Measurements from ENCODE around the gene SNX10.

The SNX10 gene

DNA sequence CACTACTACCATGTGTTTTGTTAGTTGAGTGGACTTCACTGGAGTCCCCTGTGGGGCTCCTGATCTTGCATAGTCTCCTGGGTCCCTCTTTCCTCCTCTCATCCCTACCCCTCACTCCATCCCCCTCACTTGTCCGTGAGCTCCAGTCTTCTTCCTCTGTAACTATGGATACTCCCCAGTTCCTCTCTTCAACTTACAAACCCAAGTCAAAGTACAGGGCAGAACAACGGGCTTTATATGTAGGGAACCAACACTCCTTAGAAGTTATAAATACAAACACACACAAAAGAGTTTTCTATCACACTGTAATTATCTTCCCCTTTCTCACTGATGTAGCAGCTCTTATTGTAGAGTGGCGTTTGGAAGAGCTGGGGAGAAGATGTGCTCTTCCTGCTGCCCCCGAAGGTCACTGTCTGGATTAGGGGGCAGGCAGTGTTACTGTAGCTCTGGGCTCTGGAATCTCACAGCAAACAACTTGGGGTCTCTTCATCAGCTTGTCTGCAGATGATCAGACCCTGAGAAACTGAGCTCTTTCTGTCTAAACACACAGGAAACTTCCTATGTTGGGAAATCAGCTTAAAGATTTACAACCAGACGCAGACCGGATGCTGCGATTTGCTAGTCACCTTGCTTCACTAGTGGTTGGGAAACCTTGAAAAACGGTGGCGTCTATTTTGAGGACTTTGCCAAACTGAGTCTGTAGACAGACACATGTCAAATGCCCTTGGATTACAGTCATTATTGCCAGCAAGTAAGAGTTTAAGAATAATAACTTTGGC, 13.6 kb downstream of the SNX10 start:
- TF ChIP-seq, protein P1, sequence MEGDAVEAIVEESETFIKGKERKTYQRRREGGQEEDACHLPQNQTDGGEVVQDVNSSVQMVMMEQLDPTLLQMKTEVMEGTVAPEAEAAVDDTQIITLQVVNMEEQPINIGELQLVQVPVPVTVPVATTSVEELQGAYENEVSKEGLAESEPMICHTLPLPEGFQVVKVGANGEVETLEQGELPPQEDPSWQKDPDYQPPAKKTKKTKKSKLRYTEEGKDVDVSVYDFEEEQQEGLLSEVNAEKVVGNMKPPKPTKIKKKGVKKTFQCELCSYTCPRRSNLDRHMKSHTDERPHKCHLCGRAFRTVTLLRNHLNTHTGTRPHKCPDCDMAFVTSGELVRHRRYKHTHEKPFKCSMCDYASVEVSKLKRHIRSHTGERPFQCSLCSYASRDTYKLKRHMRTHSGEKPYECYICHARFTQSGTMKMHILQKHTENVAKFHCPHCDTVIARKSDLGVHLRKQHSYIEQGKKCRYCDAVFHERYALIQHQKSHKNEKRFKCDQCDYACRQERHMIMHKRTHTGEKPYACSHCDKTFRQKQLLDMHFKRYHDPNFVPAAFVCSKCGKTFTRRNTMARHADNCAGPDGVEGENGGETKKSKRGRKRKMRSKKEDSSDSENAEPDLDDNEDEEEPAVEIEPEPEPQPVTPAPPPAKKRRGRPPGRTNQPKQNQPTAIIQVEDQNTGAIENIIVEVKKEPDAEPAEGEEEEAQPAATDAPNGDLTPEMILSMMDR (conservative IDR thresholded peaks at IDR 0.05) = no peak
- H3K27ac ChIP-seq = no peak overlapping the region

DNA sequence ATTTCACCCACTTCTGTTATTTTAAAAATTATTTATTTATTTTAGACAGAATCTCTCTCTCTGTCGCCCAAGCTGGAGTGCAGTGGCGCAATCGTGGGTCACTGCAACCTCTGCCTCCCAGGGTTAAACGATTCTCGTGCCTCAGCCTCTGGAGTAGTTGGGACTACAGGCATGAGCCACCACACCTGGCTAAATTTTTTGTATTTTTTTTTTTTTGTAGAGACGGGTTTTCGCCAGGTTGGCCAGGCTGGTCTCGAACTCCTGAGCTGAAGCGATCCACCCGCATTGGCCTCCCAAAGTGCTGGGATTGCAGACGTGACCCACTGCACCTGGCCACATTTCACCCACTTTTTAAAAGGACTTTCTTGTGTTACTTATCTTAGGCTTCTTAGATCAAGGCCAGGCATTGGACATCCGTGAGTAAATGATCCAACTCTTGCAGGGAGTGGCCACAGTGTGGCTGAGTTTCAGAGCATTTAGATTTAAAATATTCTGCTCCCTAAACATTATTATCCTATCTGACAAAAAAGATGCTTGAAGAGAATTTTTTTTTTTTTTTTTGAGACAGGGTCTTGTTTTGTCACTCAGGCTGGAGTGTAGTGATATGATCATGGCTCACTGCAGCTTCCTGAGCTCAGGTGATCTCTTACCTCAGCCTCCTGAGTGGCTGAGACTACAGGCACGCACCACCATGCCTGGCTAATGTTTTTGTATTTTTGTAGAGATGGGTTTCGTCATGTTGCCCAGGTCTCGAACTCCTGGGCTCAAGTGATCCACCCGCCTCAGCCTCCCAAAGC, 14.4 kb downstream of the SNX10 start:
- no peak overlapping the region for H3K27ac ChIP-seq
- TF ChIP-seq, protein P1 (conservative IDR thresholded peaks at IDR 0.05) = no peak

DNA sequence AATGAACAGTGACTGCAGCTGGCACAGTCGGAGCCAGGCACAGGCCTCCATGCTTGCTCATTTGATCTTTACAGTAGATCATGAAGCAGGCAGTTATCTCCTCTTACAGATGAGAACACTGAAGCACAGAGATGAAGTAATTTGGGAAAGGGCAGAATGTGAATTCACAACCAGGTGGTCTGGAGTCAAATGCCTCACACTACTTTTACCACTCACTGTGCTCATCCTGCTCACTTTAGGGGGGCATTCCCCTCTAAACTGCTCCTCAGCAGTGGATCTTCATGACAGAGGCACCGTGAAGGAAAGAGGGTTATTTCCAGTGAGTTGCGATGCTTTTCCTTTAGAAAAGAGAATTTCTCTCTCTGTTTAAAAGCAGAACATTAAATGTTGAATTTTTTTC, 15.1 kb downstream of the SNX10 start:
- TF ChIP-seq, protein P1 (conservative IDR thresholded peaks at IDR 0.05) = no peak

DNA sequence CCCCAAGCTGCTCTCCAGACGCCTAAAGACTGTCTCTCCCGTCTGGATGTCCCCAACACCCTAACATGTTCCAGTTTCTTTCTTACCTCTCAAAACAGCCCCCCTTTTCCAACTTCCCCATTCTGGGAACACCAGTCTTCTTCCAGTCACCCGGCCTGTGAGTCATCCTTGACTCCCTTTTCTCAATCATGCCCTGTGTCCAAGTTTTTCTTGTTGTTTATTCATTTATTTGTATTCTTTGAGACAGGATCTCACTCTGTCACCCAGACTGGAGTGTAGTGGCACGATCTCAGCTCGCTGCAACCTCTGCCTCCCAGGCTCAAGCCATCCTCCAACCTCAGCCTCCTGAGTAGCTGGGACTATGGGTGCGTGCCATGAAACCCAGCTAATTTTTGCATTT, 15.6 kb downstream of the SNX10 start:
- no peak overlapping the region for H3K27ac ChIP-seq

More for the DNA sequence above, 15.1 kb downstream of the SNX10 start:
- H3K27ac ChIP-seq = no peak overlapping the region

DNA sequence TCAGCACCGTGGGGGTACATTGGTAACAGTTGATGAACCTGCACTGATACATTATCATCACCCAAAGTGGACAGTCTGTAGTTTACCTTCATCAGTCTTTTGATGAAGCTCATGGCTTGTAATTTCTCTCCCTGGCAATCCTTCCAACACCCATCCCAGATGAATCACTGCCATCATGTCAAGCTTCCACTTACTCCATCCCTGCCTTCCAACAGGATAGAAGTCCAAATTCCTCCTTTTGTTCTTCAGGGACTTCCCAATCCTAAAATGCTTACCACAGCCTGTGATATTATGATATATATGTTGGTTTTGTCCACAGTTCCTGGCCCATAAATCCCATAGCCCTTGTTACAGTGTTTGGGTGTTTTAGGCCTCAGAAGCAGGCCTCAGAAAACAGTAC, 16.1 kb downstream of the SNX10 start:
- H3K27ac ChIP-seq = no peak overlapping the region
- TF ChIP-seq, protein P1 (conservative IDR thresholded peaks at IDR 0.05) = no peak

More for the DNA sequence above, 15.6 kb downstream of the SNX10 start:
- TF ChIP-seq, protein P1 (conservative IDR thresholded peaks at IDR 0.05) = no peak

DNA sequence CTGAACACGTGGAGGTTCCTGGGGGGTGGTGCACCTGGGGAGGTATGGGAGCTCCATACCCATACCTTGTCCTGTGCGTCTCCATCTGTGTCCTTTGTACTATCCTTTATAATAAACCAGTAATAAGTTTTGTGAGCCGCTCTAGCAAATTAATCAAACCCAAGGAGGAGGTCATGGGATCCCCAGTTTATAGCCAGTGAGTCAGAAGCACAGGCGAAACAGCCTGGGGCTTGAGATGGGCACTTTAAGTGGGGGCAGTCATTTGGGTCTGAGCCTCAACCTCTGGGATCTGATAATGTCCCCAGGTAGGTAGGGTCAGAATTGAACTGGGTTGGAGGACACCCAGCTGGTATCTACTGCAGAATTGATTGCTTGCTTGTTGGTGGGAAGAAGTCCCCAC, 16.9 kb downstream of the SNX10 start:
- TF ChIP-seq, protein P1 (conservative IDR thresholded peaks at IDR 0.05) = no peak
- no peak overlapping the region for H3K27ac ChIP-seq

DNA sequence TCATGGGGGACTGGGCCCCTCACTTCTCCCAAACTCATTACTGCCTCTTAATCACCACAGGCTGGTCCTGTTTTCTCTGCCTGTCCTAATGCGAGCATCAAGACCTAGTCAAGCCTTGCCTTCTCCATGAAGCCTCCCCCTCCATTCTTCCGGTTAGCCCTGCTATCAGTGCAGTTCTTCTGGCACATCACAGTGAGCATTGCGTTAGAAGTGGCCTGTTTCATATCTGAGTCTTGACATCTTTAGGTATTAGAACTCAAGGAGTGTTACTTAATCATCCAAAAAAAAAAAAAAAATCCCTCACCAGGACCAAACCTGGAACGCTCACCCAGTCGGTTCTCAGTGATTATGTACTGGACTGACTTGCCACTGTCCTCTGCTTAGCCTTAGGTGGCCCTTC, 17.4 kb downstream of the SNX10 start:
- TF ChIP-seq, protein P1 (conservative IDR thresholded peaks at IDR 0.05) = no peak
- no peak overlapping the region for H3K27ac ChIP-seq

Data from VCaP (cell line).